Liver (tissue), 3 donors: ENCODE results near the gene EME1.

ENCODE experiments used
- ATF3 ChIP-seq: IDR thresholded peaks from 2 replicates; pipeline ENCODE4 v1.6.1; 2016; ENCODE audit warnings: antibody characterized with exemption
- CTCF ChIP-seq: fragments of 150-350 bp; IDR thresholded peaks from 2 replicates; pipeline ENCODE4 v1.5.1; 2017; ENCODE audit warnings: improper control_type of control experiment, low read depth, low read length; ENCODE audit not compliant: missing input control
- JUND ChIP-seq, 2 donors: IDR thresholded peaks; 2 replicates each; pipeline ENCODE4 v1.6.1; 2016; ENCODE audit warnings: antibody characterized with exemption in 2 of 2
- MAX ChIP-seq: IDR thresholded peaks from 2 replicates; pipeline ENCODE4 v1.6.1; 2016; ENCODE audit warnings: antibody characterized with exemption
- RAD21 ChIP-seq, 2 donors: IDR thresholded peaks; 2 replicates each; pipeline ENCODE4 v1.6.1; 2016; ENCODE audit warnings: antibody characterized with exemption in 2 of 2, mild to moderate bottlenecking in 2 of 2
- REST ChIP-seq: IDR thresholded peaks from 2 replicates; pipeline ENCODE4 v1.6.1; 2016; ENCODE audit warnings: antibody characterized with exemption, mild to moderate bottlenecking
- SP1 ChIP-seq: IDR thresholded peaks from 2 replicates; pipeline ENCODE4 v1.6.1; 2018; ENCODE audit warnings: antibody characterized with exemption, mild to moderate bottlenecking
- TAF1 ChIP-seq: conservative IDR thresholded peaks from 2 replicates; pipeline ENCODE4 v1.6.1; 2016; ENCODE audit warnings: antibody characterized with exemption, mild to moderate bottlenecking
- YY1 ChIP-seq: IDR thresholded peaks from 2 replicates; pipeline ENCODE4 v1.6.1; 2016; ENCODE audit warnings: antibody characterized with exemption, mild to moderate bottlenecking
- ZBTB33 ChIP-seq: IDR thresholded peaks from 2 replicates; pipeline ENCODE4 v1.6.1; 2016; ENCODE audit warnings: antibody characterized with exemption
- donor health status: healthy.
- donor health status: healthy.

- TF ChIP-seq CTCF (no peak), REST (no peak), JUND (IDR thresholded peaks at IDR 0.05) (no peak), SP1 (no peak), MAX (no peak), RAD21 (IDR thresholded peaks at IDR 0.05) (no peak), ZBTB33 (no peak), TAF1 (no peak), YY1 (no peak), ATF3 (no peak)
These were observed 50.6 kb downstream of the EME1 start for GRCh38 chr17:50423553-50424159.
